ENCODE measurements around the gene CSRP3. TPM values are rescaled to one million over a fixed set of nuclear protein-coding genes. Genes with fewer than 3 reads are reported as not detected.
A peak's percentile ranks its signal among the peaks of the same experiment; 100 is the strongest.

CSRP3 gene
- total and polyA plus RNA-seq, 9 of the 15 experiments (the other 6 are each of a cell fraction or from before 2014, with no cell fraction given): 0.14 TPM; not detected in 8

- TF ChIP-seq UBTF (IDR thresholded peaks at IDR 0.05; ENCODE audit: borderline replicate concordance in 1 of 2, low read depth in 2 of 2, low read length in 2 of 2) (0 out of 4 replicates have a peak, but pooled peaks of 1 of the 2 experiments have one; percentile 43), ELF1 (tag; IDR thresholded peaks at IDR 0.05) (peak; percentile 62; the same call in 1 of the 2 replicates), ZNF583 (CRISPR knock-in tag; IDR thresholded peaks at IDR 0.05) (no peak), ZBTB11 (CRISPR knock-in tag; IDR thresholded peaks at IDR 0.05) (no peak), ETS1 (conservative IDR thresholded peaks at IDR 0.05; ENCODE audit: control insufficient read depth, low read depth, low read length) (0 out of 2 replicates have a peak, but pooled peaks have one; percentile 27), POLR2AphosphoS2 (IDR thresholded peaks at IDR 0.05; ENCODE audit: low read length) (0 out of 2 replicates have a peak, but pooled peaks have one; percentile 3), RBFOX2 (IDR thresholded peaks at IDR 0.05; ENCODE audit: low read depth, low read length) (peak; percentile 85), ZNF77 (CRISPR knock-in tag; IDR thresholded peaks at IDR 0.05) (no peak), FOSL1 (tag; conservative IDR thresholded peaks at IDR 0.05) (no peak), POLR3A (IDR thresholded peaks at IDR 0.05; ENCODE audit: borderline replicate concordance, extremely low read depth, insufficient read depth, insufficient read length) (no peak), MCM7 (IDR thresholded peaks at IDR 0.05) (no peak), TOE1 (IDR thresholded peaks at IDR 0.05; ENCODE audit: borderline replicate concordance) (no peak), TOE1 (CRISPR knock-in tag; IDR thresholded peaks at IDR 0.05; ENCODE audit: borderline replicate concordance, low read depth) (no peak), FUS (optimal IDR thresholded peaks at IDR 0.05; ENCODE audit: low read depth, low read length) (peak; percentile 34), ZZZ3 (IDR thresholded peaks at IDR 0.05) (no peak), ILF3 (IDR thresholded peaks at IDR 0.05; ENCODE audit: borderline replicate concordance) (no peak), E2F6 (IDR thresholded peaks at IDR 0.05; ENCODE audit: borderline replicate concordance in 1 of 2, extremely low read depth in 1 of 2, insufficient read depth in 1 of 2, insufficient read length in 1 of 2, low read depth in 1 of 2, low read length in 1 of 2, poor library complexity in 1 of 2, severe bottlenecking in 1 of 2) (peak; percentile 39 to 72)
Measured at GRCh38 chr11:19241260-19242178, 39.7 kb upstream of the CSRP3 start (continued).
